HG02970 (cell line): ENCODE data around the gene PBLD.
A peak's percentile ranks its signal among the peaks of the same experiment; 100 is the strongest.

Experiments used
- ATAC-seq: cut with Tn5 transposase; IDR thresholded peaks from one replicate; pipeline ENCODE4 v1.9.1; 2021; ENCODE audit warnings: mild to moderate bottlenecking, moderate library complexity, moderate number of reproducible peaks; ENCODE audit not compliant: unreplicated experiment, low FRiP score

Gene PBLD

DNA sequence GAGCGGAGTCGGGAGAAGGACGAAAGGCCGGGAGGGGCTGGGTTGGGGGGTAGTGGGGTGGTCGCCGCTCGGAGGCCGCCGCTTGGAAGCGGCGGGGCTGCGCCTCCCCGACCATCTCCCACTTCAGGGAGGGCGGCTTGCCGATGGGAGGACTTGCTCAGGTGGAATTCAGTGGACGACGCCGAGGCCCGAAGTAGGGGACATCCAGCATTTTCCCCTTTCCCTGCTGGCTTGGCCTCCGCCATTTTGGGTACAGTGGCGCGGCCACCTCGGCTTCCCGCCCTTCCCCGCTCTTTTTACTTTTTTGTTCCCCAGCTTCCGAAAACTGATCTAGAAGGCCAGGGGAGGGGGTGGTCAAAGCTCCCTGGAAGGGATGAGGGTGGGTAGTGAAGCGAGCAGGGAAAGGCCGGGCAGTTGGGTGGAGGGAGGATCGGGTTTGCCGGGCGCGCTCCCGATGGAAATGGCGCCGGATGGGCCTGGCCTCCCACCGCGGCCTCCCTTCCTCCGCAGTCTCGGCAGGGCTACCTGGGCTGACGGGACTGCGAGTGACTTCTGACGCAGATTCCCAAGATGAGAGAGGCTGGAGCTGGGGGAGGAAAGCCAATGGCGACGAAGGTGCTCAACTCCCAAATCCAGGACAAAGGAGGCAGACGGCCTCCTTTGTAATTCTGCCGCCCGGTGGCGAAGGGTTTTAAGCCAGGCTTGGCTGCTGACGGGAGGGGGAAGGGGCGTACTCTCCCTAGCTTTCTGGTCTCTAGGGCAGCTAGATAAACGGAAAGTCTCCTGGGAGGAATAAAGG lies at the start of gene PBLD:
PBLD (minus strand) TSS at position 670 of the 799 bp plus-strand sequence. CDS start 26,084 bp downstream, outside the sequence.
- peak; percentile 22 for ATAC-seq

DNA sequence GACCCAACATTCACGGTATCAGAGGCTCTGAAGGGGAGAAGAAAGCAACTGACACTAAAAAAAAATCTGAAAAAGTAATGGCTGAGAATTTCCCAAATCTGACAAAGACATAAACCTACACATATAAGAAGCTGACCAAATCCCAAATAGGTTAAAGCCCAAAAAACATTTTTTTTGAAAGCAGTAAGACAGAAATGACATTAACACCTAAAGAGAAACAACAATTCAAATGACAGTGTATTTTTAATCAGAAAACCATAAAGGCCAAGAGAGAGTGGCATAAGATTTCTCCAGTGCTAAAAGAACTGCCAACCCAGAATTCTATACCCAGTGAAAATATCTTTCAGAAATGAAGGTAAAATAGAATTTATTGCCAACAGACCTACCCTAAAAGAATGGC lies 38.9 kb upstream of the PBLD start:
- ATAC-seq, result no peak

DNA sequence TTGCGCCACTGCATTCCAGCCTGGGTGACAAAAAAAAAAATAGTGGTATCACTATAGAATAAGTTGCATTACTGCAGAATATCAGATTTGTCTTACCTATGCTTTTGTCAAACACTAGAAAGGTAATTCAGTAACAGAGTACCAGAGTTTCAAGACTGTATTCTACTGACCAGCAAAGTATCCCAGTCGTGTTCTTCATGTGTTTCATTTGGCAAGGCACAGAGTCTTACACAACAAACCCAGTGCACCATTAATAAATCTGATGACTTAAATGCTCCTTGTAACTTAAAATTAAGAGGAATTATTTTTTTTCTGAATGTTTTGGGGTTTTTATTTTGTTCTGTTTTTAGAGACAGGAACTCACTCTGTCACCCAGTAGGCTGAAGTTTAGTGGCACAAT lies 34.4 kb upstream of the PBLD start:
- no peak for ATAC-seq

DNA sequence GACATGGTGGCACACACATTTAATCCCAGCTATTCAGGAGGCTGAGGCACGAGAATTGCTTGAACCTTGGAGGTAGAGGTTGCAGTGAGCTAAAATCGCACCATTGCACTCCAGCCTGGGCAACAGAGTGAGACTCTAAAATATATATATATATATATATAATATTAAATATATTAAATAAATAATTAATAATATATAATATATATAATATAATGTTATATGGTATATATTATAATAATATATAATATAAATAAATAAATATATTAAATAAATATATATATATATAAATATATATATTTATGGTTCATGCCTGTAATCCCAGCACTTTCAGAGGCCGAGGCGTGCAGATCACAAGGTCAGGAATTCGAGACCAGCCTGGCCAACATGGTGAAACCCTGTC lies 33.9 kb upstream of the PBLD start:
- no peak for ATAC-seq

DNA sequence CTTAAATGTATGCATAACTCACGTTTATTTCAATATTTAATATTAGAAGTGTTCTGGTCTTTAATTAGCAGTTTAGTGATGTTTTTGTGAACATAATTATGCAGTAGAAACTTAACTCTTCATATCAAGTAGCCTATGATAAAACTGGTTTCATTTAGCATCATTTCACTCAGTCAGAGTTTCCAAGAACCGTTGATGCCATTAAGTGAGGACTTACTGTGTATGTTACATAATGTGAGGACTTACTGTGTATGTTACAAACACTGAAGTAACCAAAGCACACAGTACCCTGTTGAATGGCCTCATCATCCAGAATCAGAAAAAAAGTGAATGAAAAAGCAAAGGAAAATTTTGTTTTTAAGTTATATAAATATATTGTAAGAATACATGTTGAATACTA lies 32.9 kb upstream of the PBLD start:
- ATAC-seq, result no peak

DNA sequence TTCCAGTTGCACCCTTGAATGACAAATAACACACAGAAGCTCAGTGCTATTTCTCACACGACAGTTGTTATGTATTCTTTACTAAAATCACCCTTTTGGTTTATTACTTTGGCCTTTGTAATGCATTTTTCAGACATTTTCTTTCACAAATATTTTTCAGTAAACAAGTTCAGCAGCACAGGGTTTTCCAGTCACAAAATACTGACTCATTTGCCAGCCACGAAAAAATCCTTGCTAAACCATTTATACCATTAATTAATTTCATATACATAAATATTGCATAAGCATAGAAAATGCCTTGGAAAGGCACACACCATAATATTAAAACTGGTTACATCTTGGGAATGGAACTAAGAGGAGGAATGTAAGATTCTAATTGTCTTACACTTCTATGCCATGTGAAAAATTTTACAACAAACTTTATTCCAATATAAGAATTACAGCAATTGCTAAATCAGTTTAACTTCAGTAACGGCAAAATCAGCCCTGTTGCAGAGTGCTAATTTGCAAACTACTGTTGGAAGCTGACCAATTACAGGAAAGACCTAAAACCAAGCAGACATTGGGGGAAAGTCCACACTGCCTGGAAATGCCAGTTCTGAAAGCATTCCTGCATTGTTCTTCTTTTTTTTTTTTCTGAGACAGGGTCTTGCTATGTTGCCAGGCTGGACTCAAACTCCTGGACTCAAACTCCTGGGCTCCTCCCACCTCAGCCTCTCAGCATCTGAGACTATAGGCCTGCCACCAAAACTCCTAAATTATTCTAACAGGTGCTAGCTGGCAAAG lies 31.6 kb upstream of the PBLD start:
- no peak for ATAC-seq

DNA sequence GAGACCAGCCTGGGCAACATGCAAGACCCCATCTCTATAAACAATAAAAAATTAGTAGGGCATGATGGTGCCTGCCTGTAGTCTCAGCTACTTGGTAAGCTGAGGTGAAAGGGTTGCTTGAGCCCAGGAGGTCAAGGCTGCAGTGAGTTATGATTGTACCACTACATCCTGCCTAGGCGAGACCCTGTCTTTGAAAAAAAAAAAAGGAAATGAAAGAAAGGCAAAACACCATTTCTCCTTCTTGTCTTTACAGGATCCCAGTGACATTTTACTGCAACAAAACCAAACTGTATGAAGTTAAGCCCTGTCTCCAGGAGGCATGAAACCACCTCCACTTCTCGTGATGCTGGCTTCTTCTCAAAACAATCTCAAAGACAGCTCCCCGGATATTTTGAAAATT lies 29.9 kb upstream of the PBLD start:
- no peak for ATAC-seq

DNA sequence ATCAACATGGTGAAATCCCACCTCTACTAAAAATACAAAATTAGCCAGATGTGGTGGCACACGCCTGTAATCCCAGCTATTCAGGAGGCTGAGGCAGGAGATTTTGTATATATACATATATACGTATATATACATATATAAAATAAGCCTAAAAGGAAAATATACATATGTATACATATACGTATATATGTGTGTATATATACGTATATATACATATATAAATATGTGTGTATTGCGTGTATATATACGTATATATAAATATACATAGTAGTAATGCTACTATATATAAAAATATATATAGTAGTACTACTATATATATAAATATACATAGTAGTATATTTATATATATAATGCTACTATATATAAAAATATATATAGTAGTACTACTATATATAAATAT lies 26.5 kb upstream of the PBLD start:
- no peak for ATAC-seq

DNA sequence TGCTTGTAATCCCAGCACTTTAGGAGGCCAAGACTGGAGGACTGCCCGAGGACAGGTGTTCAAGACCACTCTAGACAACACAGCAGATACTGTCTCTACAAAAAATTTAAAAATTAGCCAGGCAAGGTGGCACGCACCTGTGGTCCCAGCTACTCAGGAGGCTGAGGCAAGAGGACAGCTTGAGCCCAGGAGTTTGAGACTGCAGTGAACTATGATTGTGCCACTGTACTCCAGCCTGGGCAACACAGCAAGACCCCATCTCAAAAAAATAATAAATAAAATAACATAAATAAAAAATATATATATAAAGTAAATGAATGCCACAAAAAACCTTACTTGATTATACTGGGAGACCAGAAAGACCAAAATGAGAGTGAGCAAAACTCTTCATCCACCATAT lies 20.8 kb upstream of the PBLD start:
- no peak for ATAC-seq

DNA sequence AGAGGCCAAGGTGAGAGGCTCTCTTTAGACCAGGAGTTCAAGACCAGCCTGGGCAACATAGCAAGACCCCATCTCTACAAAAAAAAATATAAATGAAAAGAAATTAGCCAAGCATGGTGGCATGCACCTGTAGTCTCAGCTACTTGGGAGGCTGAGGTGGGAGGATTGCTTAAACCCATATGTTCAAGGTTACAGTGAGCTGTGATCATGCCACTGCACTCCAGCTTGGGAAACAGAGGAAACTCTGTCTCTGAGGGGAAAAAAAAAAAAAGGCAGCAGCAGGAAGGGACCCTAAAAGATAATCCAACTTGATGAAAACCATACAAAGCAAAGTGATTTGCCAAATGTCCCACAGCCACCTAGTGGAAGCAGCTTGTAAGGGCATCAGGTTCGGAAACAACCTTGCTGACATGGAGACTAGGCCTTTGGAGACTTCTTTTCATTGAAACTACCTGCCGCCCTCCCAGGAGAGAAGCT lies 15.6 kb upstream of the PBLD start:
- ATAC-seq, result no peak

DNA sequence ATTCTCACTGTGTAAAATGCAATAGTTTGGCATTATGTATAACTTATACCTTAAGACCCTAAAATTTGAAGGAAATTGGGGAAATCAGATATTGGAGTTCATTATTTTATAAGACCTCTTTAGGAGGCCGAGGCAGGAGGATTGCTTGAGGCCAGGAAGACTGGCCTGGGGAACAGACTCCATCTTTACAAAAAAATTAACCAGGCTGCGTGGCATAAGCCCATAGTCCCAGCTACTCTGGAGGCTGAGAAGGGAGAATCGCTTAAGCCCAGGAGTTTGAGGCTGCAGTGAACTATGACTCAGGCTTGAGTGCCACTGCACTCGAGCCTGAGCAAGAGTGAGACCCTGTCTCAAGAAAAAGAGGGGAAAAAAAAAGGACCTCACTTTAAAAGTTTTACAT lies 14.0 kb upstream of the PBLD start:
- ATAC-seq, result no peak

DNA sequence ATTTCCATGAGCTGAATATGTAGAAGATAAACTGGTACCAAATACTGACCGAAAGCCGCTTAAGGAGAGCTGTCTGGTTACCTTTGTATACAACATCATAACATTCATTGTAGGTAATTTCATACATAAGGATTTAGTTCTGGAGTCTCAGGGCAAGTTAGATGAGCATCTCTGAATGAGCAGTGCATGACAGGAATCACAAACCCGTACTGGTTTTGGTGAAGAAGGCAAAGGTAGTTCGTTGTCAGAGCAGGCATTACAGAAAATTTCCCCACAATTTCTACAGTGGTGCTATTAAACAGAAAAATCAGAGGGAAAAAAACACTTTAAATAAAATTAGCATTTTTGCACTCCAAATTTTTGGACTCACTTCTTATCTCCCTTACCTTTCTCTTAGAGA lies 12.9 kb upstream of the PBLD start:
- ATAC-seq, result no peak

DNA sequence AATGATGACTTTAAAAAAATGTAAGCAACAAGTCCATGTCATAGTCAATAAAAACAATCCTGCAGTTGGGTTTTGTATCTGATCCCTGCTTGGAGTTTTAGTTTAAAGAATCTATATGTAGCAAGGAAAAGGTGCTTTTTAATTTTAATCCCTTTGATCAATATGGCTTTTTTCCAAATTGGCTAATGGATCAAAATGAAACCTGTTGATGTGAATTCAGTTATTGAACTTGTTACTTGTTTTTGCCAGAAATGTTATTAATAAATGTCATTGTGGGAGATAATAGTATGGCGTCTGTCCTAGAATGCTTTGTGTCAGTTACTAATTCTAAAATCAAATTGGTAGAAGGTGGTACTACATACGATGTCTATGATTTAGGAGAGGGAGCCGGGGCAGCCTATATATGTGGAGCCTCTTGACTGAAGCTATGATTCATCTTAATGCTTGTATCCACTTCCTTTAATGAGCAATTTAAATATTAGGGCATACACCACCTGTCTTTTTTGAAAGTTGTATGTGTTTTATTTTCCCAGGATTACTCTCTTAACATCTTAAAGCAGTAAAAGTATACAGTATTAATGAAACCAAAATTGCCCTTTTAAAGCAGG lies 10.3 kb upstream of the PBLD start:
- no peak for ATAC-seq

DNA sequence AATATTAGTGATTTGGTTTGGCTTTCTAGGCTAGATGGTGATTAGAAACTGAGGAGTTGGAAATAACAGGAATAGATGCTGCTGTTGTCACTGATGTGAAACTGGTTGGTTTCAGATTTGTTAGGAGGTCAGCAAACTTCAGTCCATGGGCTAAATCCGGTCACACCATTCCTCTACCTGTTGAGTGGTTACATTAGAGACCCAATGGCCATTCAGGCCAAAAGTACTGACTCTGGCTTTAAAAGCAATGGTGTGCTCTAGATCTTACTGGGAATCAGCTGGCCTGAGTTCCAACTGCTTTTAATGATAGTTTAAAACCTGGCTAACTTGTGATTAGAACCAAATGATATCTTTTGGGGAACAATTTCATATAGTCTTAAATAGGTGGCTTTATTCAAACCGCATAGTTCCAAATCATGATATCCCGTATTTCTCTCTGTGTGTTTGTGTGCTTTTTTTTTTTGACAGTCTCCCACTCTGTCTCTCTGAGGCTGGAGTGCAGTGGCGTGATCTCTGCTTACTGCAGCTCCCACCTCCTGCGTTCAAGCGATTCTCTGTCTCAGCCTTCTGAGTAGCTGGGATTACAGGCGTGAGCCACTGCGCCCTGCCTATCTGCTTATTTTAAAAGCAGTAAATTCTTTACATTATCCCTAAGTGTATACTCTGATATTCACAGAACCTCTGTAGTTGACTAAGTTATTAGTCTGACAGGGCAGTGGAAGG lies 7.8 kb upstream of the PBLD start:
- ATAC-seq, result no peak

DNA sequence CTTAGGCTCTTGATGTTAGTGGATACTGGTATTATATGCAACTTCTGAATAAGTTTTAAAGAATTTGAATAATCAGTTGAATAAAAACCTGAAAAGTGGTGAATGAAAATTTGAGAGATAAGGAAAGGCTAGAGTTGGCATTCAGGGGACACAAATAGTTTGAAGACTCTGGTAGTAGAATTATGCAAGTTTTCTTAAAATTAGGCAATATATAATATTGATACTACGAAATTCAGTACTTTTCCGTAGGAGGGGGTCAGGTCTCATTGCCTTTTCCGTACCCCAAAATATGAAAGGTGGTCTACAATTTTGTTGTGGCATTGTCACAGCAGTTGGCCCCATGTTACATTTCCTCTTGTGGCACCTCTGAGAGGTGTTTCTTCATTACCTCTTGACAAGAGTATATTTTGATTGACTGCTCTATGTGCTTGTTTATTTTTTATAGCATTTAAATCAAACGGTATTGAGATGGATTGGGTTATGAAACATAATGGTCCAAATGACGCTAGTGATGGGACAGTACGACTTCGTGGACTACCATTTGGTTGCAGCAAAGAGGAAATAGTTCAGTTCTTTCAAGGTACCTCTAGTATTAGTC lies 4.1 kb upstream of the PBLD start:
- no peak for ATAC-seq

DNA sequence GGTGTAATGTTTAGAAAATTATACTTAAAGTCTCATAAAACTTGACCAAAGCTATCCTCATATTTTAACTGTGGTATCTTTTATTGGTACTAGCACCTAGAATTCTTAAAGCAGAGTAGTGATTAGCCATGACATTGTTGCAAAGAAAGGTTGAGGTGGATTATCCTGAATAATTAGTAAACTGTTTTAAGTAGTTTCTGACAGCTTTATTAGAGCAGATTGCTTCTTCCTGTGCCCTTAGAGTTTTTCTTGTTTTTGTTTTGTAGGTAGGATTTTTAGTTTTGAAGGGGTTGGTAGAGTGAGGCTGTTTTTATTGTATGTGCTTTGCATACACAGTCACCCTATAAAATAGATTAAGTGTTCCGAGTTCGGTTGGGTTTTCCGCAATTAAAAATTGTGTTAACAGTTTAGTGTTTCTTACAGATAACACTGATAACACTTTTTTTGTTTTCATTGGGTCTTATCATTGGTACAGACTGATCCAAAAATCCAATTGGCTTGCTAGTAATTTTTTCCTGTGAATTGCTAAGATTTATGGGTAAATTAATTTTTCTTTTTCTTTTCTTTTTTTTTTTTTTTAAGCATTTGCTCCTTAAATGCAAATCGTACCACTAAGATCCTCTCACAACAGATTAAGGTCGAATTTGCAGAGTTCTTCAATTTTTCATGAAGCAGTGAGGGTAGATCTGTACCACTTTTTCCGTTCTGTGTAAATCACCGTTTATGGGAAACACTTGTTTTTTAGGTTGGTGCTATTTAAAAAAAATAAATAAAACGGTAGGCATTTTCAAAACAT lies 2.1 kb upstream of the PBLD start:
- no peak for ATAC-seq

DNA sequence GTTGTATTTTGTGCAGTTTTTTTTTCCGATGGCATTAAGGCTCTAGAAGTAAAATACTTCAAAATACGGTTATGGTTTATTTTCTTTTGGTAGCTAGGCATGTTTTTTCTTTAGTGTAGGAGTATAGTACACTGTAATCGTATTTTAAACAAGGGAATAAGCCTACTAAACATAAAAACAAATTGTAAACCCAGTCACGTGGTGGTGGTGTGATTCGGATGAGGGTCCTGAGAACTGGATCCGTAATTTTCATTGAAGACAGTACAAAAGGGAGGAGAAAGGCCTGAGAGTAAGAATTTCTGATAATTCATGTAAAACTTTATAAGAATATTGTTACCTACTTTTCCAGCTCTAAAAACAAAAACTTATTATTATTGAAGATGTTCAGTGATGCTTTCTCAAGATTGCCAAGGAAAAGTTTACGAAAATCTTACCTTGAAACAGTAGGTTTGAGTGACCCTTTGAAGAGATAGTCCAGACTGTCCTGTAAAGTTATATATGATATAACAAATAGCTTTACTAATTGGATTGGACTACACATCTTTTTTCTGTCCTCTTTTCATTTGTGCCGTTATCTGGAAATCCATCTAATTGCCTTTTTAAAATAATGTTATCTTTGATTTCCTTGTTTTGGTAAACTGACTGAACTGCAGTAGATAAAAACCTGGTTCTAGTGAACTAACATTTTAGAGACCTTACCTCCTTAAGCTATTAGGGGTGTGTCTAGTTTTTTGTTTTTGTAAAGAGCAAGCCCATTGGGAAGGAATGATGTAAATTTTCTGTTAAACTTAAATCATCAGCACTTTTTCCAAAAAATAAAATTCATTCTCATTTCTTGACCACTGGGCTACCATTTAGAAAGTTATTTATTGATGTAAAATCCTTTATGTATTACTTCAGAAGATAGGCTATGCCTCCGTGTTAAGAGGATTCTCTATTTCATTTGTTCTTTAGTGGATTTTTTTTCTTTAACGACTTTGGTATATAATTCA lies 1.0 kb upstream of the PBLD start:
- no peak for ATAC-seq

DNA sequence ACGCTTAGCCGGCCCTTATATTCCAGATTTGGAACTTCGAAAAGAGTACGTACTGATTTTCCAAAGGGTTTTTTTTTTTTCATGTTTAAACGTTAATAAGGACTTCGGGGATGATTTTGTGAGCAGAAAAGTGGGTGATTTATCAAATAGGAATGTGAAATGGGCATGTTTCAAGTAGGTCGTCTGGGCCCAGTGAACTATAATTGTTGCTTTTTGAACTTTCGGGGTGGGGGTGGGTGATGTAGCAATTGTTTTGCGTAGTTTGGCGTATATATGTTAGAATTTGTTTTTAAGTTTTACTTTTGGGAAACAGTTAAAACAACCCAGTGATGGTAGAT lies 299 bp upstream of the PBLD start:
- no peak for ATAC-seq
